GM23338 (cell line): ENCODE measurements around the gene CNPPD1. TPM values are rescaled to one million over a fixed set of nuclear protein-coding genes. Genes with fewer than 3 reads are reported as not detected.

Experiments
- CREB1 ChIP-seq: fragments of 250-450 bp; sonication (Bioruptor Pico); IDR thresholded peaks from 2 replicates; pipeline ENCODE4 v1.5.0; 2020; ENCODE audit warnings: low read depth, mild to moderate bottlenecking, moderate library complexity
- EZH2 ChIP-seq: fragments of 200-600 bp; sonication (generic); IDR thresholded peaks from one replicate; pipeline ENCODE4 v1.8.0; 2017; ENCODE audit warnings: antibody characterized with exemption, mild to moderate bottlenecking, low read depth; ENCODE audit not compliant: unreplicated experiment
- EZH2phosphoT487 ChIP-seq: fragments of 200-600 bp; sonication (generic); IDR thresholded peaks from one replicate; pipeline ENCODE4 v1.8.1; 2018; ENCODE audit warnings: antibody characterized with exemption; ENCODE audit not compliant: unreplicated experiment
- JUNB ChIP-seq: IDR thresholded peaks from one replicate; pipeline ENCODE4 v1.6.1; 2016; ENCODE audit warnings: antibody characterized with exemption; ENCODE audit not compliant: unreplicated experiment
- POLR2AphosphoS5 ChIP-seq: IDR thresholded peaks from 2 replicates; pipeline ENCODE4 v1.6.1; 2016; ENCODE audit warnings: antibody characterized with exemption, low read depth
- STAT1 ChIP-seq: IDR thresholded peaks from one replicate; pipeline ENCODE4 v1.6.1; 2016; ENCODE audit warnings: antibody characterized with exemption; ENCODE audit not compliant: unreplicated experiment
- ZNF114 ChIP-seq: fragments of 250-450 bp; sonication (Bioruptor Pico); IDR thresholded peaks from 2 replicates; pipeline ENCODE4 v1.5.0; 2020; ENCODE audit warnings: mild to moderate bottlenecking, moderate library complexity
- ZNF462 ChIP-seq: fragments of 250-450 bp; sonication (Bioruptor Pico); IDR thresholded peaks from 2 replicates; pipeline ENCODE4 v1.5.0; 2020; ENCODE audit warnings: mild to moderate bottlenecking, moderate library complexity
- polyA plus RNA-seq: library from polyadenylated mRNA; unstranded; fragments of >200 nt; fragmentation: Nextera tagmentation; extraction: Ambion mirVana; gene quantifications from 2 replicates; pipeline ENCODE4 v1.2.1, GENCODE V29; 2016
- total RNA-seq: library from RNA; depleted of rRNA; stranded (reverse); fragments of >200 nt; shearing (Covaris generic); gene quantifications from 2 replicates; pipeline ENCODE4 v1.2.3, GENCODE V29; 2014

CNPPD1 gene
- total and polyA plus RNA-seq, 2 experiments from 2014 or later: 18.0 to 18.2 TPM

- no peak for TF ChIP-seq ZNF462 (CRISPR knock-in tag)
- no peak for TF ChIP-seq JUNB
- no peak for TF ChIP-seq EZH2phosphoT487
- TF ChIP-seq ZNF114 (CRISPR knock-in tag): no peak
- TF ChIP-seq CREB1 (CRISPR knock-in tag): no peak
- no peak for TF ChIP-seq STAT1
- no peak for TF ChIP-seq POLR2AphosphoS5
- TF ChIP-seq EZH2: no peak
Observed at GRCh38 chr2:219207884-219208740, 31.4 kb upstream of the CNPPD1 start (continued).
